HG02938 (cell line): Measurements from ENCODE around the gene GRID1.
"Not testable (repeated sequence)": the region's sequence is repeated elsewhere in the genome, so short reads cannot be mapped to it uniquely, and the experiment has no call there.

Experiments
- ATAC-seq: cut with Tn5 transposase; IDR thresholded peaks from one replicate; pipeline ENCODE4 v1.9.1; 2021; ENCODE audit warnings: mild to moderate bottlenecking, moderate library complexity; ENCODE audit not compliant: unreplicated experiment

Gene GRID1

GRCh38 chr10:86177537-86178155, 188.9 kb downstream of the GRID1 start:
- ATAC-seq, result no peak

DNA sequence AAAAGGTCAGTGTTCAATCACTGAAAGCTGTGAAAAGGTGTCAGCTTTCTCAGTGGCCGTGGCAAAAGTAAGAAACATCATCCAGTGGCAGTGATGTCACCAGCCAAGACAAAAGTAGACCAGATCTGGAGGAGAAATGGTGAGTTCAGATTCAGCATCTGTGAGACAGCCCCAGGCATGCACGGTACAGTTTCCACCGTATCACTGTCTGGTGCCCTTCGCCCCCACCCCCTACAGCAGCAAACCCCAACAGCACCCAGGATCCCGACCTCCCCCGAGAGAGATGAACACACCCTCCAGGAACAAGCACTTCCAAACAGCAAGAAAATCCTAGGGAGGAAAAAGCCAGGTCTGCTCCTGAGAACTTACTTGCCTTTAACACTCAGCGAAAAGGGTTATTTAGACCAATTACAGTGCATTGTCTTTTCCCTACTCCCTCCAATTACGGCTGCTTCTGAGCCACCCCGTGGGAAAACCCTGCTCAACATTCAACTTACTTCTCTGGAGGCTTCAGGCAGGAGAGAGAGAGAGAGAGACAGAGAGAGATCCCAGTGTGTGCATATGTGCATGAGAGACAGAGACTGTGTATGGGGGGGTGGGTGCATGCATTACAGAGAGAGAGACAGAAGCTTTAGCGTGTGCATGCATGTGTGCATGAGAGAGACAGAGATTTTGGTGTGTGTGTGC, 189.6 kb downstream of the GRID1 start:
- ATAC-seq, result no peak

- ATAC-seq, result not testable (repeated sequence)
Observed at GRCh38 chr10:86175476-86175875, 191.1 kb downstream of the GRID1 start.

GRCh38 chr10:86172301-86172700, 194.3 kb downstream of the GRID1 start:
- ATAC-seq, result no peak

DNA sequence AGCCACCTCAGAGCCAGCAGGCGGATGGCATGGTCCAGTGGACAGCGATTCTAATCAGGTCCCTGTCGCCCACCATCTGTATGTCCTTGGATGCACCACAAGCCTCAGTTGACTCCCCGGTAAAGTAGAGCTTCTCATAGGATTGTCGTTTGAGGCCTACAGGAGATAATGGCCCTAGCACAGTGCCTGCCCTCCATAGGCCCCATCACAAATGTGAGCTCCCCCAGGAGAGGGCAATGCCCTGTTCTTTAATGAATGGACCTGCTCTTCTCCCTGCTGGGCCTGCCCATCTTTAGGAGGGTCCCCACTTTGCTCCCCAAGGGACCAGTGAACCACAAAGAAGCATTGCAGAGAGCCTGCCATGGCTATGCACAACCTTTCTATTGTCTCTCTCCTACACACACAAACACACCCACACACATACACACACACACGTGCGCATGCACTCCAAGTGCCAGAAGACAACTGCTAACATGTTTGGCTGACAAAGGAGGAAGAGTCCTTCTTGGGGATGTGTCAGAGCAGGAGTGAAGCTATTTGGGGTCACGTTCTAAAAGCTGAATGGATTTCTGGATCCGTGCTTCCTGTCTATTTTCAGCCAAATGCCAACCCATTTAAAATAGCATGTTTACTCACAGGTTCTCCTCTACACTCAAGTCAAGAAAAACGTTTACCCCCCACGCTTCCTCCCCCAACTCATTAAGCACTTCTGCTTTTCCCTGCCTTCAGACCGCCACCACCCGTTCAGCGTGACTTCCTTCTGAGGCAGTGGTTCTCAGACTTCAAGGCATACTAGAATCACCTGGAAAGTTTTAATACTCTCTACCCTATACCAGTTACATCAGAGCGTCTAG, 196.1 kb downstream of the GRID1 start:
- no peak for ATAC-seq

- no peak for ATAC-seq
Observed at GRCh38 chr10:86169506-86170254, 196.9 kb downstream of the GRID1 start.

DNA sequence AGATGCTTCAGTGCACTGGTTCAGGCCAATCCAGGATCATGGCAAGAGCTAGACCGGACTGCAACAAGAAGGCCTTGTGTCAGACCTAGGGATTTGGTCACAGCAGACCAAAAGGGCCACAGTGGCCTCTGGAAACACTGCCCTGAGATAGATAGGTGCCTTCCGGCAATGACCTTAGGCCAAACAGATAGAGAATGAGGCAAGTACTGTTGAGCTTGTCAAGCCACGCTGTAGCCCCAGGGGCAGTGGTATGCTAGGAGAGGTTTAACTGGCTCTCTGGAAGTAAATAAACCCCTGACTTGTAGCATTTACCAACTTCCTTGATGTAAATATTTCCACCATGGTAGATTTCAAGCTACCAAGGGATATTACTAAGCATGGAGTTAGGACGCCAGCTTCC, 197.5 kb downstream of the GRID1 start:
- ATAC-seq, result no peak

GRCh38 chr10:86168256-86168655, 198.3 kb downstream of the GRID1 start:
- no peak for ATAC-seq

DNA sequence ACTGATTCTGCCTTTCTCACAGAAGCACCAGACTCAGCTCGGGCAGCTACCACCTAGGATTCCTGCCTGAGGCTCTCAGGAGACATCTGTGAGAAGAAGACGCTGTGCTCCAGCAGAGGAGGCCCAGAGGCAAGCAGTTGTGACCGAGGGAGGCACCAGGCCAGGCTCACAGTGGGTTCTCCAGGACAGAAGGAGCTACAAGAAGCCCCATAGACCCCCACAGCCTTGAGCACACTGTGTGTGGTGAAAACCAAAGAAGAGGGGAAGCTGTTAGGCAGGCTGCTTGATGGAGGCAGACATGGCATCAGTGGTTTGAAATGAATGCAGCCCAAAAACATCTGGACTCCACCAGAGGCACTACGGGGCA, 198.8 kb downstream of the GRID1 start:
- ATAC-seq, result no peak

GRCh38 chr10:86167121-86167761, 199.4 kb downstream of the GRID1 start:
- ATAC-seq, result no peak

DNA sequence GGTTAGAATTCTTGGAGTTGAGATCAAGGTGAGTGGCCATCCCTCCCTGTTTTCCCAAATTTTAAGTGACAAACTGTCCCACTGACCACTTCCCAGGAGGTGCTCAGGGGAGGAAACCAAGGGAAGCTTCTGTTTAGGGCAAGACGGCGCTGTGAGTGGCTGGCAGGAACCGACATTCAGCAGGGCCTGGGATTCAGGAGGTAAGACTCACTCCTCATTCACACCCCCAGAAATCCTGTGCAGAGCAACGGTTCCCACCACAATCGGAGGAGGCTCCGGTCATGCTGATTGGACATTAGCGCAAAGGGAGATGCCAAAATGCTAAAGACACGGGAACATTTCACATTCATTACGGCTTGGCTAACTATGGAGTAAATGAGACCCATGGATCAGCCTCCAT, 200.9 kb downstream of the GRID1 start:
- ATAC-seq, result no peak

GRCh38 chr10:86164960-86165630, 201.5 kb downstream of the GRID1 start:
- ATAC-seq, result no peak

DNA sequence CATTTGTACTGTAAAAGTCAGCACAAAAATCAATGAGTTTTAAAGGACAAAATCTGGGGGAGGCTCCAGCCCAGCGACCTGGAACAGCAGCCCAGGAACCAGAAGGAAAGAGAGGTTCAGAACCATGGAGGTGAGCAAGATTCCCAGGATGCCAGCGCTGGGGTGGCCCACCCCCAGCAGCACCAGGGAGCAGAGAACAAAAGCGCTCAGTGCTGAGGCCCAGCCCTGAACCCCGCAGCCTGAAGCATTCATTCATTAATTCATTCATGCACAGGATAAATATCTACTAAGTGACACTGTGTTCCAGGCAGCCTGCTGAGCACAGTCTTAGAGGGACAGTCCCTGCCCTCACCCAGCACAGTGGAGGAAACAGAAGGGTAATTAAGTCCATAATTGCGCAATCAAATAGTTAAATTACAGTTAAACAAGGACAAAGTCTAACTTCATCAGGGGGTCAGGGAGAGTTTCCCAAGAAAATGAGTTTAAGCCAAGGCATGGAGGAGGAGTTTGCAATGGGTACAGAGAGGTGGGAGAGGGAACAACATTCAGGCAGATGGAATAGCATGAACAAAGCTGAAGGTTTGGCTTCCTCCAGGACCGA, 202.3 kb downstream of the GRID1 start:
- no peak for ATAC-seq

DNA sequence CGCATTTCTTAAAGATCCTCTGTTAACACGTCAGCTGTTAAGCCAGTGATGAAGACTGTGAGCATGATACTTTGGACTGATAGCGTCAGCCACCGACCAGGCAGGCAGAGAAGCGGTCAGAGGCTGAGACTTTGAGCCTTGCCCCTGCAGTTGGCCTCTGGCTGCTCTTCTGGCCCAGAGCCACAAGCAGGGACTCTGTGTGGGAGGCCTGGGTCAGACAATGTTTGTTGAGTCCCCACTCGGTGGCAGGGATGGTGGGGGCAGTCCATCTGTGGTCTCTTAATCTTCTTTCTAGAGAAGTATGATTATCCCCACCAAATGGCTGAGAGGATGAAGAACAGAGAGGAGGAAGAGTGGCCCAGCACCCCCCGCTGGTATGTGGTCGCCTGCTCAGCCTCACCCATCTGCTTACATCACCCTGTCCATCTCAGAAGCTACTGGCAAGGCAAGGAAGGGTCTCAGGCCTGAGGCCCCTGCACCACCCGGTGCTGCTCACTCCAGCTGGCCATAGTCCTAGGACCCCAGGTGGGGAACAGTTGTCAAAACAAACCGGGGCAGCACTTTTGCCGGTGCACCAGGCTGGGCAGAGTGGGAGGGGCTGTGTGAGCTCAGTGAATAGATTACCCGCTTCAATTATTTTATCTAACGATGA, 202.9 kb downstream of the GRID1 start:
- ATAC-seq, result no peak

DNA sequence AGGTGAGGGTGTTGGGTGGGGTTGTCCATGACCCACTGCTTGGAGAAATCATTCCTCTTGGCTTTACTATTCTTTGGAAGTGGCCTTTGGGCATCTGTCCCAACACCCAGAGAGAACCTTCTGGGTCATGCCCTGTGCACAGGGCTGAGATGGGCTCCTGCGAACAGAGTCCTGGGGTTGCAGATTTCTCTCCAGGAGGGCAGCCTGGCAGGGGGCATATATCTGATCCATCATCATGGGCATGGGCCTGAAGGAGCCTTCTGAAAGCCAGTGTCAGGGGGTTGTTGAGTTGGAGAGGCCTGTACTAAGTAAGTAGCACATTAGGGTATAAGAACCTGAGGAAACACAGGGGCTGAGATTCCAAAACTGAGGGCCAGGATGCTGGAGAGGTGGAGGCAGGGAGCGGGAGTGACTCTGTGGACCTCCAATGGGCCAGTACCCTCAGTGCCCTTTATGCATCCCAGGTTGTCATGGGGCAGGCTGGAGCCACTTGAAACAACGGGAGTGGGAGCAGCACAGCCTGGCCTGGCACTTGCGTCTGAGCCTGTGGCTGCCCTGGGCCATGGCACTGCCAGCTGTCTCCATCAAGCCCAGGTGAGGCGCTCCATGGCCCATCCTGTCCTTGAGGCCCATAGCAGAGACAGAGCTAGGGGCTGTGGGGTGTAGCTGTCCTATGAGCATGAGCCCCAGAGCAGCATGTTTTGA, 203.7 kb downstream of the GRID1 start:
- no peak for ATAC-seq

GRCh38 chr10:86162036-86162435, 204.6 kb downstream of the GRID1 start:
- ATAC-seq, result no peak

- ATAC-seq, result no peak
Observed at GRCh38 chr10:86160890-86161585, 205.6 kb downstream of the GRID1 start.

DNA sequence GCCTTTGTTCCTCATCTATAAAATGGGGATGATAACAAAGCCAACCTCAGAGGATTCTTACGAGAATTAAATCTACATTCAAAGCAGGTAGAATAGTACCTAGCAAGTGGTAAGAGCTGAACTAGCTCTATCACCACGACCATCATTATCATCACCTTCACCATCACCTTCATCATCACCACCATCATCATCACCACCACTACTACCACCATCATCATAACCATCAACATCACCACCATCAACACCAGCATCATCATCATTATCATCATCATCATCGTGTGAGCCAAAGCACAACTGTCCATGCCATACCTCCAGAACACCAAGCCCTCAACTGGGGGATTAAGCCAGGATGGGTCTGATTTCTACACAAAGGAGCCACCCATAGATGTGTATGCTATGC, 206.8 kb downstream of the GRID1 start:
- ATAC-seq, result no peak
